Esophagus muscularis mucosa (tissue), 3 donors: ENCODE results near the gene TEX50.

Source experiments
- POLR2A ChIP-seq: fragments of 450-650 bp; IDR thresholded peaks from one replicate; pipeline ENCODE4 v1.6.1; 2017; ENCODE audit warnings: antibody characterized with exemption, moderate library complexity, mild to moderate bottlenecking, low read depth
- POLR2AphosphoS5 ChIP-seq, 2 donors: sonication (generic); formaldehyde crosslinking; IDR thresholded peaks; one replicate each; pipeline ENCODE4 v1.6.1; 2017; ENCODE audit warnings: antibody characterized with exemption in 2 of 2
- TF ChIP-seq, protein P1 (sequence below), 3 experiments: fragments of 200-600 bp in 2 of 3; fragments of 450-650 bp in 1 of 3; sonication (generic) in 2 of 3; IDR thresholded peaks; one replicate each; pipeline ENCODE4 v1.5.1; 2017 to 2019; ENCODE audit warnings: antibody characterized with exemption in 3 of 3, mild to moderate bottlenecking in 2 of 3, moderate library complexity in 1 of 3

DNA sequence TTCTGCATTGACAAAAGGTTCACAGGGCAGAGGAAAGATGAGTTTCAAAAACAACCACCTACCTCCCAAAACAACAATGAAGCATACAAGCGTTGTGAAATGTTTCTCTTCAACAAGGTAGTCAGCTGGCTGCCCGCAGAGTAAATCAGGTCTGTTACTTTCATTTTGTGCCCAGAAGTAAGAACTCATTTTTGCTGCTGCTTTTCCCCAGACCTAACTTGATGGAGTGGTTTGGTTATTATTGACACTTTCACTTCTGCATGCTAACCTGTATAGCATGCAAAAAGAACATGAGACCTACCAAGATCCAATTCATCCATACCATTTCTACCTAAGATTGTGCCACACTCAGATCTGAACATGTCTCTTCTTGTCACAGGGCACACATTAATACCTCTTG lies 33.5 kb upstream of the TEX50 start:
- TF ChIP-seq, protein P1, sequence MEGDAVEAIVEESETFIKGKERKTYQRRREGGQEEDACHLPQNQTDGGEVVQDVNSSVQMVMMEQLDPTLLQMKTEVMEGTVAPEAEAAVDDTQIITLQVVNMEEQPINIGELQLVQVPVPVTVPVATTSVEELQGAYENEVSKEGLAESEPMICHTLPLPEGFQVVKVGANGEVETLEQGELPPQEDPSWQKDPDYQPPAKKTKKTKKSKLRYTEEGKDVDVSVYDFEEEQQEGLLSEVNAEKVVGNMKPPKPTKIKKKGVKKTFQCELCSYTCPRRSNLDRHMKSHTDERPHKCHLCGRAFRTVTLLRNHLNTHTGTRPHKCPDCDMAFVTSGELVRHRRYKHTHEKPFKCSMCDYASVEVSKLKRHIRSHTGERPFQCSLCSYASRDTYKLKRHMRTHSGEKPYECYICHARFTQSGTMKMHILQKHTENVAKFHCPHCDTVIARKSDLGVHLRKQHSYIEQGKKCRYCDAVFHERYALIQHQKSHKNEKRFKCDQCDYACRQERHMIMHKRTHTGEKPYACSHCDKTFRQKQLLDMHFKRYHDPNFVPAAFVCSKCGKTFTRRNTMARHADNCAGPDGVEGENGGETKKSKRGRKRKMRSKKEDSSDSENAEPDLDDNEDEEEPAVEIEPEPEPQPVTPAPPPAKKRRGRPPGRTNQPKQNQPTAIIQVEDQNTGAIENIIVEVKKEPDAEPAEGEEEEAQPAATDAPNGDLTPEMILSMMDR (IDR thresholded peaks at IDR 0.05): no peak
- TF ChIP-seq POLR2AphosphoS5 (IDR thresholded peaks at IDR 0.05) (no peak), POLR2A (no peak)
